ENCODE results near the gene ACADVL. TPM values are rescaled to one million over a fixed set of nuclear protein-coding genes. Genes with fewer than 3 reads are reported as not detected.

The ACADVL gene
- total RNA-seq, 1 donor from 2014 or later = 215 TPM

DNA sequence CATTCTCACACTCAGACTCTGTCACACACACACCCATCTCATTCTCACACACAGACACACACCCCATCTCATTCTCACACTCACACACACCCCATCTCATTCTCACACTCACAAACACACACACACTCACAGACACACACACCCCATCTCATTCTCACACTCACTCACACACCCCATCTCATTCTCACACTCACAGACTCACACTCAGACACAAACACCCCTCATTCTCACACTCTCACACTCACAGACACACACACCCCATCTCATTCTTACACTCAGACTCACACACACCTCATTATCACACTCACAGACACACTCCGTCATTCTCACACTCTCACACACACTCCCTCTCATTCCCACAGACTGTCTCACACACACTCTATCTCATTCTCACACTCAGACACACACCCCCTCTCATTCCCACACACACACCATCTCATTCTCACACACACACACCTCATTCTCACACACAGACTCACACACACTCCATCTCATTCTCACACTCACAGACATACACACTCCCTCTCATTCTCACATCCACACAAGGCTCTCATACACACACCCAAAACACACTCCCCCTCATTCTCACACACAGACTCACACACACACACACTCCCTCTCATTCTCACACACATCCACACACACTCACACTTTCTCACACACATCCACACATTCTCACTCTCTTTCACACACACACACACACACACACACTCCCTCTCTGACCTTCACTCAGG, 43.5 kb upstream of the ACADVL start:
- Mint-ChIP-seq H3K9me3 (no peaks in the 10 kb centered on the region), H3K4me1 (no peaks in the 10 kb centered on the region), H3K4me3 (no peak overlapping the region), H3K27ac (ENCODE audit: unreplicated experiment) (no peak overlapping the region), H3K36me3 (ENCODE audit: low read depth) (no peaks in the 10 kb centered on the region), H3K27me3 (ENCODE audit: low read depth) (peaks cover 4% of the 10 kb centered on the region)
- DNase-seq (ENCODE audit: low read depth, low spot score) = no peak
- TF ChIP-seq, protein P1, sequence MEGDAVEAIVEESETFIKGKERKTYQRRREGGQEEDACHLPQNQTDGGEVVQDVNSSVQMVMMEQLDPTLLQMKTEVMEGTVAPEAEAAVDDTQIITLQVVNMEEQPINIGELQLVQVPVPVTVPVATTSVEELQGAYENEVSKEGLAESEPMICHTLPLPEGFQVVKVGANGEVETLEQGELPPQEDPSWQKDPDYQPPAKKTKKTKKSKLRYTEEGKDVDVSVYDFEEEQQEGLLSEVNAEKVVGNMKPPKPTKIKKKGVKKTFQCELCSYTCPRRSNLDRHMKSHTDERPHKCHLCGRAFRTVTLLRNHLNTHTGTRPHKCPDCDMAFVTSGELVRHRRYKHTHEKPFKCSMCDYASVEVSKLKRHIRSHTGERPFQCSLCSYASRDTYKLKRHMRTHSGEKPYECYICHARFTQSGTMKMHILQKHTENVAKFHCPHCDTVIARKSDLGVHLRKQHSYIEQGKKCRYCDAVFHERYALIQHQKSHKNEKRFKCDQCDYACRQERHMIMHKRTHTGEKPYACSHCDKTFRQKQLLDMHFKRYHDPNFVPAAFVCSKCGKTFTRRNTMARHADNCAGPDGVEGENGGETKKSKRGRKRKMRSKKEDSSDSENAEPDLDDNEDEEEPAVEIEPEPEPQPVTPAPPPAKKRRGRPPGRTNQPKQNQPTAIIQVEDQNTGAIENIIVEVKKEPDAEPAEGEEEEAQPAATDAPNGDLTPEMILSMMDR (conservative IDR thresholded peaks at IDR 0.05) = no peak

DNA sequence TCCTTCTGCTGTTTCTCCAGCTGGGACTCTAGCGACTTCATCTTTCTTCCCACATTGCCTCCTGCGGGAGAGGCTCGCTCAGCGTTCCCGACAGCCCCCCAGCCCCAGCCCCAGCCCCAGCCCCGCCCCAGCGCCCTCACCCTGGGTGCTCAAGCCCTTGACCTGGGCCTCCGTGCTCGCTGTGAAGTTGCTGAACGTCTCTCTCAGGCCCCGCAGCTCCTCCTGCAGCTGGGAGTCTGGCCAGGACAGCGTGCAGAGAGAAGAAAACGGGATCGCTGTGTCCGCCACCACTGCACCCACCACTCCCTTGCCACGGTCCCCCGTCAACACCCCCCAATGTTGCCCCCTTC, 42.9 kb upstream of the ACADVL start:
- no peak for DNase-seq (ENCODE audit: low read depth, low spot score)
- no peaks in the 10 kb centered on the region for H3K36me3 Mint-ChIP-seq (ENCODE audit: low read depth)
- TF ChIP-seq, protein P1 (conservative IDR thresholded peaks at IDR 0.05) = no peak

DNA sequence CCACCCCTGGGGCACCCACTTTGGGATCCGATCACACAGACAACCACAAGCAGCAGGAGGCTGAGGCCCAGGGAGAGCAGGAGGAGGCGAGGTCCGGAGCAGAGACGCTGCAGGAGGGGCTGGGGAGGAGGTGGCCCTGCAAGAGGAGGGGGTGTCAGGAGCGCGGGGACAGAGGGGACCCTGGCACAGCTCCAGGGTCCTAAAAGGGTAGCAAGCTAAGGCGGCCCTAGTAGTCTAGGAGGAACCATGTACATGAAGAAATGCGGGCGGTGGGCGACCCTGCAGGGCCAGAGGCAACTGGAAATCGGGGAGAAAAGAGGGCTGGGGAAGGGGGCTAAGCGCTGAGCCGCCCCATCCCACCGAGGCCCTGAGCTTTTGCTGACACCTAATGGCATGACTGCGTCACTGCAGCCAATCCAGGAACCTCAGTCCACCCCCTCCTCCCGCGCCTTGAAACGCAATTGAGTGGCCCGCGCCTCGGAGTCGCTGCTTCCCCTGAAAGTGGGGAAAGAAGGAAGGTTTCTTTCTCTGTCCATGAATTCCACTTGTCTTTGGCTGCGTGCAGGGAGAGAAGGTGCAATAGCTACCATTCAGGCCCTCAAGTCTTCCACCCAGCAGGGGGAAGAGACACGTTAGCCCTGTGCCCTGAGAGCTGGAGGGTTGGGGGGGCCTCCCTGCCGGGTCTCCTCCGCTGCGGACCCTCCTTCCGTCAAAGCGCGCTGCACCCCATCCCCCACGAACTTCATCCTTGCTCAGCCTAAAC, 42.4 kb upstream of the ACADVL start:
- Mint-ChIP-seq H3K4me3 (no peak overlapping the region), H3K27me3 (ENCODE audit: low read depth) (peaks cover 4% of the 10 kb centered on the region), H3K36me3 (ENCODE audit: low read depth) (no peaks in the 10 kb centered on the region), H3K9me3 (no peaks in the 10 kb centered on the region), H3K27ac (ENCODE audit: unreplicated experiment) (no peak overlapping the region), H3K4me1 (no peaks in the 10 kb centered on the region)
- DNase-seq (ENCODE audit: low read depth, low spot score) = peak; percentile 86
- TF ChIP-seq, protein P1 (conservative IDR thresholded peaks at IDR 0.05) = peak; percentile 92

More for the DNA sequence above, 42.9 kb upstream of the ACADVL start:
- H3K27me3 Mint-ChIP-seq (ENCODE audit: low read depth) = peaks cover 4% of the 10 kb centered on the region
- no peak overlapping the region for H3K27ac Mint-ChIP-seq (ENCODE audit: unreplicated experiment)
- H3K4me3 Mint-ChIP-seq = no peak overlapping the region
- H3K9me3 Mint-ChIP-seq = no peaks in the 10 kb centered on the region
- H3K4me1 Mint-ChIP-seq = no peaks in the 10 kb centered on the region

DNA sequence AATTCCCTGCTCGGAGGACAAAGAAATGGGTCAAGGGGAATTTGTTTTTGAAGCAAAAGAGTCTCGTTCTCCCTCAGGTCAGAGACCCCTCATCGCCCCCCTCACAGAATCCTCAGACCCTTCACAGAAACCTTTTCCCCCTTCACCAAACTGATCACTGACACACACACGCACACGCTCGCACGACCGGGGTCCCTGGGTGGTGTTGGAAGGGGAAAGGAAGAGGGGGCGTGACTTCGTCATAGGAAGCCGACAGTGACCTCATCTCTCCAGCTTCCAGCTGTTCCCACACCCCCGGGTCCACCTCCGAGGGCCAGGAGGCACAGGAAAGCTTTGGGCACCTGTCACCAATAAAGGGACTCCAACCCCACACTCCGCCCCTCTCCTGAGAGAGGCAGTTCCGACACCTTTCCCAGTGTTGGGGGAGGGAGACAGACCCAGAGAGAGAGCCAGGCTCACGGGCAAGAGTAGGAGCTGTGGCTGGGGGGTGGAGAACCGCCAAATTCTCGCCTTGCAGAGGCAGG, 41.7 kb upstream of the ACADVL start:
- Mint-ChIP-seq H3K9me3 (no peaks in the 10 kb centered on the region), H3K4me3 (no peak overlapping the region), H3K4me1 (no peaks in the 10 kb centered on the region), H3K27ac (ENCODE audit: unreplicated experiment) (no peak overlapping the region), H3K27me3 (ENCODE audit: low read depth) (peaks cover 4% of the 10 kb centered on the region), H3K36me3 (ENCODE audit: low read depth) (no peaks in the 10 kb centered on the region)
- TF ChIP-seq, protein P1 (conservative IDR thresholded peaks at IDR 0.05) = no peak
- no peak for DNase-seq (ENCODE audit: low read depth, low spot score)

DNA sequence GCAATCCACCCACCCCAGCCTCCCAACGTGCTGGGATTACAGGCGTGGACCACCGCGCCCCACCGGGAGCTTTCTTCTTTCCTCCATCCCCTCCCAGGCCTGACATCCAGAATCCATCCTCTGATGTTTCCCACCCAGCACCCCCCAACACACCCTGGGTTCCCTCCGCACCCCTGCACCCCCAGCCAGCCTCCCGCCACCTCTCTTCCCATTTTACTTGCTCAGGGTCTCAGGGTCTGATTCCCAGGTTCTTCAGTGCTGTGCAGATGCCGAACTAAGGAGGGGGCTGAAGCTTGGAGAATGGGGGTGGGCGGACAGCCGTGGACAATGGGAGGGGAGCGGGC, 40.8 kb upstream of the ACADVL start:
- H3K27me3 Mint-ChIP-seq (ENCODE audit: low read depth) = peaks cover 4% of the 10 kb centered on the region
- H3K4me1 Mint-ChIP-seq = no peaks in the 10 kb centered on the region
- H3K36me3 Mint-ChIP-seq (ENCODE audit: low read depth) = no peaks in the 10 kb centered on the region
- peak overlapping the region; percentile 72 for H3K4me3 Mint-ChIP-seq
- DNase-seq (ENCODE audit: low read depth, low spot score) = no peak
- H3K9me3 Mint-ChIP-seq = no peaks in the 10 kb centered on the region
- TF ChIP-seq, protein P1 (conservative IDR thresholded peaks at IDR 0.05) = no peak
- no peak overlapping the region for H3K27ac Mint-ChIP-seq (ENCODE audit: unreplicated experiment)

Measured in neural crest cell (in vitro differentiated cells).